DMS53 treated with DMSO at 0.1 percent for 48 hours (cell line): ENCODE data around the gene TTC12.

Experiments used
- DNase-seq: peaks from one replicate; lab custom pipeline; 2025; ENCODE audit not compliant: unreplicated experiment; lab: John Stamatoyannopoulos, UW

The TTC12 gene

GRCh38 chr11:113324250-113324649, 9.9 kb downstream of the TTC12 start:
- DNase-seq, result no peak

GRCh38 chr11:113329725-113330124, 15.3 kb downstream of the TTC12 start:
- no peak for DNase-seq

- no peak for DNase-seq
These were observed 17.1 kb downstream of the TTC12 start for GRCh38 chr11:113331441-113331840.

GRCh38 chr11:113332023-113332422, 17.6 kb downstream of the TTC12 start:
- no peak for DNase-seq

GRCh38 chr11:113332638-113333329, 18.4 kb downstream of the TTC12 start:
- DNase-seq, result no peak

- no peak for DNase-seq
These were observed 19.8 kb downstream of the TTC12 start for GRCh38 chr11:113334183-113334582.

- DNase-seq, result no peak
These were observed 24.3 kb downstream of the TTC12 start for GRCh38 chr11:113338730-113339129.

- DNase-seq, result no peak
These were observed 25.7 kb downstream of the TTC12 start for GRCh38 chr11:113339929-113340589.

- no peak for DNase-seq
These were observed 27.2 kb downstream of the TTC12 start for GRCh38 chr11:113341388-113342165.

GRCh38 chr11:113345978-113346377, 31.6 kb downstream of the TTC12 start:
- no peak for DNase-seq

- DNase-seq, result no peak
These were observed 35.1 kb downstream of the TTC12 start for GRCh38 chr11:113349528-113349927.

- no peak for DNase-seq
These were observed 36.1 kb downstream of the TTC12 start for GRCh38 chr11:113350336-113351067.

- peak; percentile 21 for DNase-seq
These were observed 36.7 kb downstream of the TTC12 start for GRCh38 chr11:113351068-113351450.

- DNase-seq, result no peak
These were observed 37.1 kb downstream of the TTC12 start for GRCh38 chr11:113351480-113351879.

GRCh38 chr11:113356203-113356602, 41.8 kb downstream of the TTC12 start:
- DNase-seq, result no peak

- DNase-seq, result no peak
These were observed 49.0 kb downstream of the TTC12 start for GRCh38 chr11:113363406-113363805.

- DNase-seq, result no peak
These were observed 49.7 kb downstream of the TTC12 start for GRCh38 chr11:113363996-113364641.

- peak; percentile 38 for DNase-seq
These were observed 51.5 kb downstream of the TTC12 start for GRCh38 chr11:113365895-113366294.

GRCh38 chr11:113369411-113369810, 55.0 kb downstream of the TTC12 start:
- no peak for DNase-seq

- no peak for DNase-seq
These were observed 56.3 kb downstream of the TTC12 start for GRCh38 chr11:113370634-113371033.

GRCh38 chr11:113372309-113372708, 57.9 kb downstream of the TTC12 start:
- DNase-seq, result no peak
